GM19468 (cell line): ENCODE data around the gene POLK.

Source experiments
- ATAC-seq: cut with Tn5 transposase; IDR thresholded peaks from one replicate; pipeline ENCODE4 v1.9.1; 2021; ENCODE audit warnings: mild to moderate bottlenecking, moderate library complexity, moderate number of reproducible peaks; ENCODE audit not compliant: unreplicated experiment; ENCODE audit errors: extremely low read depth

Gene POLK

DNA sequence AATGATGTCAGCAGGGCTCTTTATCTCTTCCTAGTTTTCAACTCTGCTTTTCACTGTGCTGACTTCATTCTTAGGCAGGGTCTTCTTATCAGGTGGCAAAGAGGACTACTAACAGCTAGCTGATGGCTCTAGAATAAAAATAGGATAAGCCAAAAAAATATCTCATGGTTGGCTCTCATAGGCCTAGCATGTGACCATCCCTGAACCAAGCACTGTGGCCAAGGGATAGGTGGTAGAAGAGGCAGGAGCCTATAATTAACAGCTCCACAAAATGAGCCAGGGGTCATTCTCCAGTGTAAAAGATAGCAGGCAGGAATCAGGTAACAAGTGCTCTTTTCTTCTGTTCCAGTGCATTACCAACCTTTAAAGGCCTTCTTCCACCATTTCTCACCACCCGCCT, 120.6 kb downstream of the POLK start:
- no peak for ATAC-seq

DNA sequence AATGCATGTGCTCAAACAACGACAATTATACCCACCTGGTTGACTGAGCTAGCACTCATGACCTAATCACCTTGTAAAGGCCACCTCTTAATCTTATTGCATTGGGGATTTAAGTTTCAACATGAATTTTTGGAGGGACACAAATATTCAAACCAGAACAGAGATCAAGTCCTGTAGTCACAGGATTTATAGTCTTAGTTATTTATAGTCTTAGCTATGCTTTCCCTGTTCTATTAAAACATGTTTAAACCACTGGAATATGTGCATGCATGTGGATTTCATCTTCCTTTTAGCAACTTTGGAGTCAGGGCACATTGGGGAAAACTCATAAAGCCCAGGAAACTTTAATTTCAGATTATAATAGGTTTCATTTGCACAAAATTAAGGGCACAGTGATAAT, 126.3 kb downstream of the POLK start:
- no peak for ATAC-seq

DNA sequence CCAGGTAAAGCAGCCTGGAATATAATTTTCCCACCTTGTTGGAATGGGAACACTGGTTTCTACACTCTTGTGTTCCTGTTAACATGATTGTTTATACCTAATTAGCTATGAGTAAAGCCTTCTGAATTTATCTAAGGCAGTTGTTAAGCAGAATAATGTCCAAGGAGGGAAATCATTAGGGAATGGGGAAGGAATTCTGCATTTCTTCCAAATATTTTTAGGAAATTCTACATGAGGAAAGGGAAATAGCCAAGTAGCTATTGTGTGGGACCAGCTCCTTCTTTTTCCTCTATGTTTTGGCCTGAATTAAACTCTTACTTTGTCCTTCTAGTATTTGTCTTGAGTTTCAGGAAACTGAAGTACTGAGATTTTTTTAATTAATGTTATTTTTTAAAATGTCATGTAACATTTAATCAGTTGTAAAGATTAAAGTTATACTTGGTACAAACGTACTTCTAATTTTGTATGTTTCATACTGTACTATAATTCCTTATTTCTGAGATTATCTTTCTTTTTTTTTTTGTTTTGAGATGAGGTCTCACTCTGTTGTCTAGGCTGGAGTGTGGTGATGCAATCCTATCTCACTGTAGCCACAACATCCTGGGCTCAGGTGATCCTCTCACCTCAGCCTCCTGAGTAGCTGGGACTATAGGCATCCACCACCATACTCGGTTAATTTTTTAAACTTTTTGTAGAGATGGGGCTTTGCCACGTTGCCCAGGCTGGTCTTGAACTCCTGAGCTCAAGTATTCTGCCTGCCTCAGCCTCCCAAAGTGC, 128.0 kb downstream of the POLK start:
- no peak for ATAC-seq

DNA sequence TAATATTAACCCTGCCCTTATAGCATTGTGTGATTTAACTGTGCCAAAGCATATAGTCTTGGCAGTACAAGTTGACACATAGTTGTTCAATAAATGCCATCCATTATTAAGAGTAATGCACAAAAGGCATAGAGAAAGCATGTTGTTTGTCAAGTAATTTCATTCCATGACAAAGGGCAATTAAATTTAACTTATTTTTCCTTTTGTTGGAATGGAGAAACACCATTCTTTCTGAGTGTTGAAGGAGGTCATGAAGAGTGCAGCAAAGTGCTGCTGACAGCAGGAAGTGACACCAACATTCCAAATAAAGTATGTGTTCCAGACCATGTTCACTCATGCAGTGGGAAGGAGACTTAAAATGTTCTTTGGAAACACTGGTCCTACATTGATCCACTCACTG, 128.7 kb downstream of the POLK start:
- ATAC-seq, result no peak

DNA sequence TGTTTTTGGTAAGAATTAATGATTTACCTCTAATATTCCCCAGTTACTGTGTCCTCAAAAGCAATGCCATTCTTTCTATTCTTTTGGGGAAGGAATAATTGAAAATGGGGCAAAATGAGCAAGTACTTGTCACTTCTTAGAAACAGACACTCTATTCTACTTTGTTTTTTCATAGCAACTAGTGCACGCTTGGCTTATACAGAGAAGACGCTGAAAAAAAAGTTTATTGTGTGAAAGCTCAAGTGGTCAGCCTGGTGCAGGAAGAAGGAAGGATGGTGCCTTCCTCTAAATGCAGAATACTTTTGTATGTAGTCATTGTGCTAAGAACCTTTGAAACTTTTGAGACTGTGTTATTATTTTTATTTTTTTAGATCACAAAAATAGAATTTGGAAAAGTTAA, 129.1 kb downstream of the POLK start:
- ATAC-seq, result no peak

DNA sequence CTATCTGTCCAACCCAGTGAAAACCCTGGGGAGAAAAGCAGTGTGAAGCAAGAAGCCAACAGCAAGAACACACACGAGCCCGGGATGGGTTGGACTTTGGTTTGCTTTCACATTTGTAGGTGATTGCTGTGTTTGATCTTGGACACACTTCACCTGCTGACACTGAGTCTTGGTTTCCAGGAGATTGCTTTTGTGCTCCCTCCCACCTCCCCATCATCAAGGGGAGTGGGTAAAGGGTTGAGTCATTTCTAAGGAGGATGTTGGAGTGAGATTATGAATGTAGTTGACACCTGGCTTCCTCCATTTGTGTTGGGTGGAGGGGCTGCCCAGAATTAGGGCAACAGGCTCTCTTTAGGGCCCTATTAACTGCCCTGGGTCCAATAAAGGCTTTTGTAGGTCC, 137.0 kb downstream of the POLK start:
- peak; percentile 39 for ATAC-seq
